Measurements from ENCODE around the gene RCCD1.
"Not testable (repeated sequence)": the region's sequence is repeated elsewhere in the genome, so short reads cannot be mapped to it uniquely, and the experiment has no call there.

RCCD1 gene

DNA sequence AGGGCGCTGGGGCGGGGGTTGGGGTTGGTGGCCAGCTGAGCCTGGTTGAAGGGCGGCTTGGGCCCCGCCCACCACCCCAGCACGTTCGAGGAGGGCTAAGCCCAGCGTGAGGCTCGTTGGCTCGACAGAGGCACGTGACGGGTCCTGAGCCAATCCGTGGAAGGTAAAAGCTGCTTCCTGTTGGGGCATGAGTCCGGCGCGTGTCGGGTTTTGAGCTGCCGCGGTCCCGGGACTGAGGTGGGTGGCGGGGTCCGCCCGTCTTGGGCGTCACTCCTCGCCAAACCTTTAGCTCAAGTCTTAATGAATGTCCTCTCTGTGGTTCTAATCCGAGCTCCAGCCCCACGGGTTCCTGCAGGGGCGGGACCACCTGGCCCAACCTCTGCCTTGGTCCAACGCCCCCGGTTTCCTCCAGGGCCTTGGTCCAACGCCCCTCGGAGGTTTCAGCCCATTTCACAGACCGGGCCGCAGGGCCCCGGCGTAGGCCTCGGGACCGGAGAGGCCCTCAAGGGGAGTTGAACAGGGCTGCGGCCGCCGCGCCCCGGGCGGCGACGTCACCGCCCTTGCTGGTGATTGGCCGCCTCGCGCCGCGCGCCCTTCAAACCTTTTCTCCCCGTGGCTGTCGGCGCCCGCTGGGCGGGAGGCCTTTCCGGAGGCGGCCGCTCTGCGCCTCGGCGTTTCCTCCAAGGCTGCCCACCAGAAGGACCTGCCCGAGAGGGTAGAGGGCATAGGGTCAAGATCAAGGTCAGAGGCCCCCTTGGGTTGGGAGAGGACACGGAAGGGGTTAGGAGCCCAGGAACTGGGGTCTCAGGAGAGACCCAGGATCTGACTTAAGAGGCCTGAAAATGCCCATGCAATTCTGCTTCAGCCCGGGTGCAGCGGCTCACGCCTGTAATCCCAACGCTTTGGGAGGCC is at the start of gene RCCD1:
Gene RCCD1, plus strand, starts transcription at position 173 of the 912 bp plus-strand sequence. CDS start 1,851 bp downstream, outside the sequence.
- peak; percentile 96 for DNase-seq

DNA sequence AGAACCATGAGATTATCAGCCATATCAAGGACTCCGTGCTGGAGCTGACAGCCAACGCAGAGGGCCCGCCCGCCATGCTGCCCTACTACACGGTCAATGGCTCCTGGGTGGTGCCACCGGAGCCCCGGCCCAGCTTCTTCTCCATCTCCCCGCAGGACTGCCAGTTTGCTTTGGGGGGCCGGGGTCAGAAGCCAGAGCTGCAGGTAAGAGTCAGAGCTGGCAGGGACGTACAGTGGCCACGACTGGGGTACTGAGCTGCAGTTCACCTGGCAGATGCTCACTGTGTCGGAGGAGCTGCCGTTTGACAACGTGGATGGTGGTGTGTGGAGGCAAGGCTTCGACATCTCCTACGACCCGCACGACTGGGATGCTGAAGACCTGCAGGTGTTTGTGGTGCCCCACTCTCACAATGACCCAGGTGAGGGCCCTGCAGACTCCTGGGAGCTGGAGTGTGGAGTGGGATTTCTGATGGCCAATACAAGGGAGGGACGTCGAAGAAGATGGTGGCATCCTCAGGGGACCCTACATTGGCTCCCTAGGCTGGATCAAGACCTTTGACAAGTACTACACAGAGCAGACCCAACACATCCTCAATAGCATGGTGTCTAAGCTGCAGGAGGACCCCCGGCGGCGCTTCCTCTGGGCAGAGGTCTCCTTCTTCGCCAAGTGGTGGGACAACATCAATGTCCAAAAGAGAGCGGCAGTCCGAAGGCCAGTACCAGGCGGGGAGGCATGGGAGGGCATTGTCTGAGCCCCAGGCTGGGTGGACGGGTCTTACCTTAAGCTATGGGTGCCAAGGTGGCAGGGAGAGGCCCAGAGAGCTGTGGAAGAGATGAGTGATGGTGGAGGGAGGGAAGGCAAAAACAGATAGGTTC is 49.1 kb upstream of the RCCD1 start:
- no peak for DNase-seq

DNA sequence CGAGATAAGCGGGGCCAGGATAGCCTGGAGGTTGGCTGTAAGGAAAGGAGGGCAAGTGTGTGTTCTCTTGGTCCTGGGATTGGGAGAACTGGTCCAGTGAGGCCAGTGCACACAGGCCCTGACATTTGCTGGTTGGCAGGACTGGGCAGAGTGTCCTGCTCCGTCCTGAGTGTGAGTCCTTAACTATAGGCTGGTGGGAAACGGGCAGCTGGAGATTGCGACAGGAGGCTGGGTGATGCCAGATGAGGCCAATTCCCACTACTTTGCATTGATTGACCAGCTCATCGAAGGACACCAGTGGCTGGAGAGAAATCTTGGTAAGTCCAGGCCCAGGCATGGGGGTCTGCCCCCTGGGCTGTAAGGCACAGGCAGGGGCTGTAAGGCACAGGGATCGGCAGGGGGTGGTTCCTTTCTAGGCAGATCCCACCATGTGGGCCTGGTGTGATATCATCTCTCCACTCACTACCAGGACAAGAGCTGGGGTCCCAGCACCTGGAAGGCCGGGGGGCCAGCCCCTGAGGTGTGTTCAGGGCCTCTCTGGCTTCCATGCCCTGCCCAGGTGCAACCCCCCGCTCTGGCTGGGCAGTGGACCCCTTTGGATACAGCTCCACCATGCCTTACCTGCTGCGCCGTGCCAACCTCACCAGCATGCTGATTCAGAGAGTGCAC is 48.4 kb upstream of the RCCD1 start:
- no peak for DNase-seq

DNA sequence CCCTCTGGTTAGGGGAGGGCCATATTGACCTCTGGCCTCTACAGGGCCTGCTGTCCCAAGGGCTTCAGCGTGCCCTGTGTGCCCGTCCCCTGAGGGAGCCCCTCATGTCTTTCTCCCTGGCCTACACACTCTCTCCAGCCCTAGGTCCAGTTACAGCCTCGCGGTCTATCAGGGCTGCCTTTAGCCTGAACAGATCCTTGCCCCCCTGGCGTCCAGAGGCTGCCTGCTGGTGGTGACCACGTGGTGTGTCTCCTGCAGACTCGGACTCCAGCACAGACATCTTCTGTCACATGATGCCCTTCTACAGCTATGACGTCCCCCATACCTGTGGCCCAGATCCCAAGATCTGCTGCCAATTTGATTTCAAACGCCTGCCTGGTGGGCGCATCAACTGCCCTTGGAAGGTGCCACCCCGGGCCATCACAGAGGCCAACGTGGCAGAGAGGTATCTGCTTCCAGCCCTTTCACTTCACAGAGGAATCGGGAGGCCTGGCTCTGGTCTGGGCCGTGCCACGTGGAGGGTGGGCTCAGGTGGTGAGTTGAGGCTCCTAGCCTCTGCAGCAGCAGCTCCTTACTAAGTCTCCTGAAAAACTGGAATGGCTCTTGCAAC is 47.5 kb upstream of the RCCD1 start:
- DNase-seq: no peak

- no peak for DNase-seq
Observed at GRCh38 chr15:90907838-90908507, 46.7 kb upstream of the RCCD1 start.

- not testable (repeated sequence) for DNase-seq
Observed at GRCh38 chr15:90909449-90909848, 45.2 kb upstream of the RCCD1 start.

GRCh38 chr15:90909976-90910375 is 44.7 kb upstream of the RCCD1 start:
- no peak for DNase-seq

DNA sequence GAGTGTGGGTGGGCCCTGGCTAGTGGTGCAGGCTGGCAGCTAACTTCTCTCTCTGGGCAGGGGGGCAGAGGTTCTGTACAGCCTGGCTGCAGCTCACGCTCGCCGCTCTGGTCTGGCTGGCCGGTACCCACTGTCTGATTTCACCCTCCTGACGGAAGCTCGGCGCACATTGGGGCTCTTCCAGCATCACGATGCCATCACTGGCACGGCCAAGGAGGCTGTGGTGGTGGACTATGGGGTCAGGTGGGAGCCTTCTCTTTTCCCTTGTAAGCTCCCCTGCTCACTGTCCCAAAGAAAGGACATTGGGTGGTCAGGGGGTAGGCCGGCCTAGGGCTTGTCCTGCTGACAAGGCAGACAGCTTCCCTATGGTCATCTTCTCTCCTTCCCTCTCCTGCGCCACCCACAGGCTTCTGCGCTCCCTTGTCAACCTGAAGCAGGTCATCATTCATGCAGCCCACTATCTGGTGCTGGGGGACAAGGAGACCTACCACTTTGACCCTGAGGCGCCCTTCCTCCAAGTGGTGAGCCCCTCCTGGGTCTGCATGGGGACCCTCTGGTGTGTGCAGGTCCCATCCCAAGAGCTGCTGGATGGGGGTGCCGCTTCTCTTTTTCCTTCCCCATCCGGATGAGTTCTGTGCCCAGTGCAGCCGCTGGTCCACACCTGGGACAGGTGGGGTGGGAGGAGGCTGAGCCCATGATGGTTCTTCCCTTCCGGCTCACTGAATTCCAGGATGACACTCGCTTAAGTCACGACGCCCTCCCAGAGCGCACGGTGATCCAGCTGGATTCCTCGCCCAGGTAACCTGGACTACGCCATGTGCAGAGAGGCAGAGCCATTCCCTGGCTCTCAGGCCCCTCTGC is 44.0 kb upstream of the RCCD1 start:
- no peak for DNase-seq

DNA sequence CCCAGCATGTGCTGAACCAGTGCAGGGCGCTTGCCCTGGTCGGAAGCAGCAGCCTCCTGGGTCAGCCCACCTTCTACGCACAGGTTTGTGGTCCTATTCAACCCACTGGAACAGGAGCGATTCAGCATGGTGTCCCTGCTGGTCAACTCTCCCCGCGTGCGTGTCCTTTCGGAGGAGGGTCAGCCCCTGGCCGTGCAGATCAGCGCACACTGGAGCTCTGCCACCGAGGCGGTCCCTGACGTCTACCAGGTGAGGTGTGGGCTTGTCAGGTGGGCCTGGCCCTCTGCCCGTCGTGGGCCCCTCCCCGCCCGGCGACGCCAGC is 43.4 kb upstream of the RCCD1 start:
- DNase-seq: no peak

DNA sequence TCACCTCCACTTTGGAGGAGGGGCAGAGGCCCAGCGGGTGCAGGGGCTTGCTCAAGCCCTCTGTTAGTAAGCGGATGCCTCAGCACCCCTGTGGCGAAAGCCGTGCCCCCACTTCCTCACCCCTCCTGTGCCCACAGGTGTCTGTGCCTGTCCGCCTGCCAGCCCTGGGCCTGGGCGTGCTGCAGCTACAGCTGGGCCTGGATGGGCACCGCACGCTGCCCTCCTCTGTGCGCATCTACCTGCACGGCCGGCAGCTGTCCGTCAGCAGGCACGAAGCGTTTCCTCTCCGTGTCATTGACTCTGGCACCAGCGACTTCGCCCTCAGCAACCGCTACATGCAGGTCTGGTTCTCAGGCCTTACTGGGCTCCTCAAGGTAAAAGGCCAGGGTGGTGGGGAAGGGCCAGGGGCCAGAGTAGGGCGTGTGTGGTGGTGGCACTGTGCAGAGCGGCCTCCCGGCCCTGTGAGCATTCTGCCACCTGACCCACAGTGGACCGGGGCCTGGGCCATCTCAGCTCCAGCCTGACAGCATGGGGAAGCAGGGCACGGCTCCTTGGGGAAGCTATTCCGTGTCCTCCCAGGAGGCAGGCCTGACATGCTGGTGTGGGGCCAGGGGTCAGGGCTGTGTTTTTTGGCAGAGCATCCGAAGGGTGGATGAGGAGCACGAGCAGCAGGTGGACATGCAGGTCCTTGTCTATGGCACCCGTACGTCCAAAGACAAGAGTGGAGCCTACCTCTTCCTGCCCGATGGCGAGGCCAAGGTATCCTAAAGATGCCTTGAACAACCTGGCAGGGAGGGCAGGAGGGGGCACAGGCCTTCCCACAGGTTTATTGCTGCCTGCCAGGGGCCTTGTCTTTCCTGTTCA is 42.5 kb upstream of the RCCD1 start:
- no peak for DNase-seq

DNA sequence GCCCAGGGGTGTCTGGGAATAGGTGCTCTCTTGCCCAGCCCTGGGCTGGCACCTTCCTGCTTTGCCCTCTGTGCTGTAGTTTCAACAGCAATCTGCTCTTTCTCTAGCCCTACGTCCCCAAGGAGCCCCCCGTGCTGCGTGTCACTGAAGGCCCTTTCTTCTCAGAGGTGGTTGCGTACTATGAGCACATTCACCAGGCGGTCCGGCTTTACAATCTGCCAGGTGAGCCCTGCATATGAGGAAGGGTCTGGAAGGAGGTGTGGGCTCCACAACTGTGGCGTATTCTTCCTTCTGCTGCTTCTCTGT is 42.0 kb upstream of the RCCD1 start:
- DNase-seq: no peak

DNA sequence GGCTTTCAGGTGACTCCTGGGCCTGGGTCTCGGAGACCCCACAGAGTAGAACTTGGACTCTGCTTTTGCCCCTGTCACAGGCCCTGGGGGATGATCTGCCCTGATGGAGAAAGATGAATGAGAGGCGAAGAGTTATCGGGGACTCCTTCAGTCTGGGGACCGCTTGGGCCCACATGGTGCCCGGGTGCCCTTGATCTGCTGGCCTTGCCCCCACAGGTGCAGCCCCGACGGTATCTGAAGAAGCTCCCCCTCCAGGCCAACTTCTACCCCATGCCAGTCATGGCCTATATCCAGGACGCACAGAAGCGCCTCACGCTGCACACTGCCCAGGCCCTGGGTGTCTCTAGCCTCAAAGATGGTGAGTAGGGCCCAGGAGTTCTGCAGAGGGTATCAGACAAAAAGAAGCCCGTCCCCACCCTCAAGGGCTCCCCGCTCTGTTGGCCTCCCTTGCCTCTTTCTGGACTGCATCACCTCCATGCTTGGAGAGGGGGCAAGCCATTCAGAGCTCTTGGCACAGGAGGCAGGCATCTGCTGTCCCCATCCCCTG is 41.2 kb upstream of the RCCD1 start:
- no peak for DNase-seq

- no peak for DNase-seq
Observed at GRCh38 chr15:90914305-90915080, 40.2 kb upstream of the RCCD1 start.

DNA sequence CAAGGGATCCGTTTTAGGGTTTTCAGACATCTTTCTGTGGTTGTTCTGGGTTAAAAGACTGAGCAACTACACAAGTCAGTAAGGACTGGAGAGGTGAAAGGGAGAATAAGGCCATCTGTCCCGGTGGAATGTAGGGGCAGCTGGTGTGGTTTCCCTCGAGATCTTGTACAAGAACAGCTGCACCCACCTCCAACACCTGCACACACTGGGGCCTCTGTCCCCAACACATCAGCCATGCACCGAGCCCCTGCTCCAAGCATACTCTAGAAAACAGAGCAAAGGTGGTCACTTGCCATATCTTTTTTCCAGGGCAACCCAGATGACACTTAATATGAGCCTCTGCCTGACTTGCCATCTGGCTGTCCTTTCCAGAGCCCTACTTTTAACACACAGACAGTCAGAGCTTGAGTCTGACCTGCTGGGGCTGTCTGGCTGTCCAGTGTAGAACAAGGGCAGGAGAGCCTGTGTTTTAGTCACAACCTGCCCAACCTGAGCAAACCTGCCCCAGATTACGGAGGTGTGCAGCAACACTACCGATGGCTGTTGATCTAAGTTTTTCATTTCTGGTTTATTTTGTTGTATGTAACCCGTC is 39.4 kb upstream of the RCCD1 start:
- no peak for DNase-seq

GRCh38 chr15:90915808-90916440 is 38.8 kb upstream of the RCCD1 start:
- DNase-seq: no peak

GRCh38 chr15:90916461-90916860 is 38.2 kb upstream of the RCCD1 start:
- no peak for DNase-seq

- DNase-seq: no peak
Observed at GRCh38 chr15:90917569-90917968, 37.1 kb upstream of the RCCD1 start.

DNA sequence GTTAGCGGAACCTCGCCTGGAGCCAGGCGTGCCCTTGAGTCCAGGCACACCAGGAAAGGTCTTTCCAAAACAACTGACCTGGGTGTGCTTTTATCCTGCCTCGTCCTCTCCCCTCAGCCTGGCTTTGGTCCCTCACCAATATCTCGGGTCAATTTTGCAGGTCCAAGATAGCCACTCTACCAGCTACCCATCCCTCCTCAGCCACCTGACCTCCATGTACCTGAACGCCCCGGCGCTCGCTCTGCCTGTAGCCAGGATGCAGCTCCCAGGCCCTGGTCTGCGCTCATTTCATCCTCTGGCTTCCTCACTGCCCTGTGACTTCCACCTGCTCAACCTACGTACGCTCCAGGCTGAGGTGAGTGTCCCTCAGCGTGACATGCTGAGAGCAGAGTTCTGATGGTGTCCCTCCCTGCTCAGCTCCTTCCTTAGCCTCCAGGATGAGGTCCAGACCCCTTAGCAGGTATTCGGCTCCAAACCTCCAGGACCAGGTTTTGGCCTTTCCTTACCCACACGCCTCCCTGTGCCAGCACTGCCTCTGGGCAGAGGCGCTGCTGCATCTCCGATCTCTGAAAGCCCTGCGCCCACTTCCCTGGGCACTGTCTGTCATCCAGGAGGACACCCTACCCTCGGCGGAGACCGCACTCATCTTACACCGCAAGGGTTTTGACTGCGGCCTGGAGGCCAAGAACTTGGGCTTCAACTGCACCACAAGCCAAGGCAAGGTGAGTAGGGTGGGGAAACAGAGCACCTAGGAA is 36.5 kb upstream of the RCCD1 start:
- no peak for DNase-seq
